Kidney epithelial cell (primary cell): ENCODE data around the gene STARD4. TPM values are rescaled to one million over a fixed set of nuclear protein-coding genes. Genes with fewer than 3 reads are reported as not detected.

Experiments
- DNase-seq: peaks from one replicate; pipeline ENCODE4 v3.0.0-alpha.2; 2010; ENCODE audit warnings: low read depth
- H3K27me3 ChIP-seq: 2 replicates; pipeline ENCODE4 v1.6.0; 2011; ENCODE audit warnings: low read length; ENCODE audit not compliant: control insufficient read depth, insufficient read depth
- H3K36me3 ChIP-seq: 2 replicates; pipeline ENCODE4 v1.5.1; 2011; ENCODE audit warnings: low read length; ENCODE audit not compliant: control insufficient read depth, insufficient read depth
- H3K4me3 ChIP-seq: 2 replicates; pipeline ENCODE4 v1.5.1; 2011; ENCODE audit warnings: low read depth, mild to moderate bottlenecking, control low read depth, low read length
- total RNA-seq: library from RNA; depleted of rRNA; stranded (reverse); fragments of >200 nt; gene quantifications from 2 replicates; pipeline ENCODE4 v1.2.3, GENCODE V29; 2015
- TF ChIP-seq, protein P1 (sequence below): IDR thresholded peaks from 2 replicates; pipeline ENCODE4 v1.5.1; 2011; ENCODE audit warnings: mild to moderate bottlenecking, moderate library complexity, low read length, control low read depth, inconsistent platforms; ENCODE audit not compliant: insufficient read depth, poor library complexity, severe bottlenecking

Gene STARD4
- total RNA-seq, 1 donor from 2014 or later, result 56.1 TPM

GRCh38 chr5:111495159-111495558 is 17.2 kb downstream of the STARD4 start:
- no peaks in the 10 kb centered on the region for H3K27me3 ChIP-seq
- no peak overlapping the region for H3K4me3 ChIP-seq
- no peak for DNase-seq
- TF ChIP-seq, protein P1, sequence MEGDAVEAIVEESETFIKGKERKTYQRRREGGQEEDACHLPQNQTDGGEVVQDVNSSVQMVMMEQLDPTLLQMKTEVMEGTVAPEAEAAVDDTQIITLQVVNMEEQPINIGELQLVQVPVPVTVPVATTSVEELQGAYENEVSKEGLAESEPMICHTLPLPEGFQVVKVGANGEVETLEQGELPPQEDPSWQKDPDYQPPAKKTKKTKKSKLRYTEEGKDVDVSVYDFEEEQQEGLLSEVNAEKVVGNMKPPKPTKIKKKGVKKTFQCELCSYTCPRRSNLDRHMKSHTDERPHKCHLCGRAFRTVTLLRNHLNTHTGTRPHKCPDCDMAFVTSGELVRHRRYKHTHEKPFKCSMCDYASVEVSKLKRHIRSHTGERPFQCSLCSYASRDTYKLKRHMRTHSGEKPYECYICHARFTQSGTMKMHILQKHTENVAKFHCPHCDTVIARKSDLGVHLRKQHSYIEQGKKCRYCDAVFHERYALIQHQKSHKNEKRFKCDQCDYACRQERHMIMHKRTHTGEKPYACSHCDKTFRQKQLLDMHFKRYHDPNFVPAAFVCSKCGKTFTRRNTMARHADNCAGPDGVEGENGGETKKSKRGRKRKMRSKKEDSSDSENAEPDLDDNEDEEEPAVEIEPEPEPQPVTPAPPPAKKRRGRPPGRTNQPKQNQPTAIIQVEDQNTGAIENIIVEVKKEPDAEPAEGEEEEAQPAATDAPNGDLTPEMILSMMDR, result no peak
- H3K36me3 ChIP-seq, result peaks cover 2% of the 10 kb centered on the region

DNA sequence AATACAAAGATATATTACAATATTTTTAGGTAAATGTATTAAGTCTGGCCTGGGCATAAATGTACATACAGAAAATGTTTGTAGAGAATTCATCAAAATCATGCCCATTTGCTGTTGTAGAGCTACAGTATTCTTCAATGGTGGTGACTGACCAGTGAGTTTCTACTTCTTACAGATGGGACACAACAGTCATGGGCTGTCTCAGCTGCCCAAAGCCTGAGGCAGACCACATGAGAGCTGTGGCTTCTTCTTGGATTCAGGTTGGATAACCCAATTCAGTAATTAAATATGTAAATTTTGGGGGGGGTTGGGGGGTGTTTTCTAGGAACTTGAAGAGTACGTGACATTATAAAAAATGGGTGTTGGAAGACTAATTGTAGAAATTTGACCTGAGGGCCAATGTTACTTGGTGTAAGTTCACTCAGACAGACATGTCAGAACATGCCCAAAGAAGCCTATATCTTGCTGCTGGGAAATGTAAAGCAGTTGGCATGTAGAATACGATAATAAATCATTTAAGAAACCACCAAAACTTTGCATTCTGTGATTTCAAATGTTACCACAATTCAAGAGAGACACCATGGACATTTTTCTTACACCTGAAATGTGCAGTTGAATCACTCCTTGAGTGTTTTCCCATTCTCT is 17.9 kb downstream of the STARD4 start:
- H3K4me3 ChIP-seq, result no peak overlapping the region
- DNase-seq, result no peak
- TF ChIP-seq, protein P1, result no peak
- no peaks in the 10 kb centered on the region for H3K36me3 ChIP-seq
- no peaks in the 10 kb centered on the region for H3K27me3 ChIP-seq

DNA sequence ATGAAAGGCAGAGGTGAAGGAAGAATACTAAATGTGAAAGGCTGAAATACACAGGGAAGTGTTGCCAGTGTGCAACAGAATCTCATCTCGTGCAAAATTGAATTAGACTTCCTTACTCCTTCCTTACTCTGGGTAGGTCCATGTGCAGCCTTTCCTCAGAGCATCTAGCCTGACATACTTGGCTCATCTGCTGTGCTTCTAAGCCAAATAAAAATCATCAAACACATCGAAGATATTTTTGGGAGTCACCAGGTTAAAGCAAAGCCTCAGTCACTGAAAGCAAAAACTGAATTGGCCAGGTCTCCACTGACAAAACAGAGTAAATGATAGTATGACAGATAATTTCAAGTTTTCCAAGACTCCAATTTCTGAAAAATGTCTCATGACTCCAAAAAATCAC is 19.3 kb downstream of the STARD4 start:
- DNase-seq, result no peak
- TF ChIP-seq, protein P1, result no peak
- no peak overlapping the region for H3K4me3 ChIP-seq
- no peaks in the 10 kb centered on the region for H3K27me3 ChIP-seq
- H3K36me3 ChIP-seq, result no peaks in the 10 kb centered on the region

DNA sequence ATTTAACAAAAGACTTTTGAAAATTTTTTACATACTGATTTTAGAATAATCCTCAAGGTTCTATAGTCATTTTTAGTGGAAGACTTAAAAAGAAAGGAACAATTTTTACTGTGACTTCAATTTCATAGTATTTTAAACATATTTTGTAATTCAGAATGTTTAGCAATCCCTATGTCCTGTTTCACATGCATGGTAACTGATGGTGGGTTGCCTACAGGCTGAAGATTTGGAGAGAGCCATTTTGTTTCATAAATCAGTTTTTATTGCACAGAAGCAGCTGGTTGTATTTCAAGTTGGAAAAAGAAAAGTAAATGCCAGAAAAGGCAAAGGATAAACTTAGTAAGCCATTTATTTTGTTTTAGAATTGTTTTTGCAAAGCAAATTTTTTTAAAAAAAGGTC is 24.0 kb downstream of the STARD4 start:
- Histone ChIP-seq H3K4me3 (no peak overlapping the region), H3K36me3 (no peaks in the 10 kb centered on the region), H3K27me3 (no peaks in the 10 kb centered on the region)
- TF ChIP-seq, protein P1, result no peak
- DNase-seq, result no peak

GRCh38 chr5:111486926-111487325 is 25.4 kb downstream of the STARD4 start:
- DNase-seq, result no peak
- H3K36me3 ChIP-seq, result no peaks in the 10 kb centered on the region
- TF ChIP-seq, protein P1, result no peak
- H3K4me3 ChIP-seq, result no peak overlapping the region
- H3K27me3 ChIP-seq, result no peaks in the 10 kb centered on the region

GRCh38 chr5:111486055-111486454 is 26.3 kb downstream of the STARD4 start:
- TF ChIP-seq, protein P1, result no peak
- DNase-seq, result no peak
- Histone ChIP-seq H3K4me3 (no peak overlapping the region), H3K27me3 (no peaks in the 10 kb centered on the region), H3K36me3 (no peaks in the 10 kb centered on the region)
